ENCODE measurements around the gene MEG3. TPM values are rescaled to one million over a fixed set of nuclear protein-coding genes. Genes with fewer than 3 reads are reported as not detected.

MEG3 gene
- total RNA-seq, 1 donor from 2014 or later = 82.2 TPM

Small RNA genes lying within 50 kb of the gene (microRNA-seq; reads per million reads assigned to microRNA genes)
- gene MIR127 (ENCODE audit: borderline number of aligned reads) = 1,067 reads per million, percentile 78 among the genes with 10 or more reads in this experiment
- 16.7 reads per million, percentile 15 among the genes with 10 or more reads in this experiment for gene MIR136 (ENCODE audit: borderline number of aligned reads)
- gene MIR2392 (ENCODE audit: borderline number of aligned reads) = not detected
- 142 reads per million, percentile 51 among the genes with 10 or more reads in this experiment for gene MIR337 (ENCODE audit: borderline number of aligned reads)
- 108 reads per million, percentile 48 among the genes with 10 or more reads in this experiment for gene MIR431 (ENCODE audit: borderline number of aligned reads)
- gene MIR432 (ENCODE audit: borderline number of aligned reads) = 63.9 reads per million, percentile 39 among the genes with 10 or more reads in this experiment
- gene MIR433 (ENCODE audit: borderline number of aligned reads) = 50.1 reads per million, percentile 37 among the genes with 10 or more reads in this experiment
- gene MIR493 (ENCODE audit: borderline number of aligned reads) = 156 reads per million, percentile 54 among the genes with 10 or more reads in this experiment
- not detected for gene MIR665 (ENCODE audit: borderline number of aligned reads)

Other genes starting within 250 kb of the MEG3 start
- gene BEGAIN, start 238.7 kb upstream of the MEG3 start, total RNA-seq = 2.2 TPM
- not detected for gene DLK1, start 99.2 kb upstream of the MEG3 start, total RNA-seq
- not detected for gene RTL1, start 77.6 kb downstream of the MEG3 start, total RNA-seq

Data from mesenteric fat pad (tissue), 1 donor.